H4 (cell line): ENCODE measurements around the gene SLC22A23. TPM values are rescaled to one million over a fixed set of nuclear protein-coding genes. Genes with fewer than 3 reads are reported as not detected.
A peak's percentile ranks its signal among the peaks of the same experiment; 100 is the strongest.

ENCODE experiments used
- DNase-seq: peaks from one replicate; pipeline ENCODE4 v3.0.0-alpha.2; 2015; ENCODE audit warnings: low spot score
- total RNA-seq: library from RNA; depleted of rRNA; stranded (reverse); fragments of >200 nt; shearing (Covaris generic); gene quantifications from 2 replicates; pipeline ENCODE4 v1.2.3, GENCODE V29; 2014

The SLC22A23 gene
- total RNA-seq, 1 experiment from 2014 or later = 1.9 TPM

GRCh38 chr6:3473773-3474172, 16.9 kb upstream of the SLC22A23 start:
- peak; percentile 44 for DNase-seq

- DNase-seq = no peak
These were observed 14.9 kb upstream of the SLC22A23 start for GRCh38 chr6:3471711-3472110.

GRCh38 chr6:3471286-3471685, 14.4 kb upstream of the SLC22A23 start:
- no peak for DNase-seq

- no peak for DNase-seq
These were observed 11.7 kb upstream of the SLC22A23 start for GRCh38 chr6:3468585-3468984.

GRCh38 chr6:3467996-3468395, 11.1 kb upstream of the SLC22A23 start:
- no peak for DNase-seq

- no peak for DNase-seq
These were observed 9.8 kb upstream of the SLC22A23 start for GRCh38 chr6:3466488-3467219.

- DNase-seq = no peak
These were observed 3.4 kb upstream of the SLC22A23 start for GRCh38 chr6:3460253-3460652.

GRCh38 chr6:3458706-3459421, 2.0 kb upstream of the SLC22A23 start:
- no peak for DNase-seq

- DNase-seq = no peak
These were observed 1.1 kb upstream of the SLC22A23 start for GRCh38 chr6:3457710-3458602.

GRCh38 chr6:3456395-3456897, 404 bp downstream of the SLC22A23 start:
- DNase-seq = no peak

GRCh38 chr6:3455569-3456394, 1.1 kb downstream of the SLC22A23 start:
- no peak for DNase-seq

- no peak for DNase-seq
These were observed 1.7 kb downstream of the SLC22A23 start for GRCh38 chr6:3455147-3455568.

- DNase-seq = no peak
These were observed 2.4 kb downstream of the SLC22A23 start for GRCh38 chr6:3454273-3455010.

GRCh38 chr6:3453413-3454272, 3.2 kb downstream of the SLC22A23 start:
- no peak for DNase-seq

GRCh38 chr6:3451498-3451897, 5.4 kb downstream of the SLC22A23 start:
- DNase-seq = no peak

GRCh38 chr6:3450888-3451287, 6.0 kb downstream of the SLC22A23 start:
- no peak for DNase-seq

- DNase-seq = no peak
These were observed 7.0 kb downstream of the SLC22A23 start for GRCh38 chr6:3449750-3450305.

- DNase-seq = no peak
These were observed 7.5 kb downstream of the SLC22A23 start for GRCh38 chr6:3449321-3449720.

GRCh38 chr6:3447005-3447404, 9.8 kb downstream of the SLC22A23 start:
- no peak for DNase-seq
